Activated naive CD4-positive, alpha-beta T cell treated with anti-CD3 and anti-CD28 coated beads for 36 hours (primary cell): Measurements from ENCODE around the gene RALBP1. TPM values are rescaled to one million over a fixed set of nuclear protein-coding genes. Genes with fewer than 3 reads are reported as not detected.
"Not testable (repeated sequence)": the region's sequence is repeated elsewhere in the genome, so short reads cannot be mapped to it uniquely, and the experiment has no call there.

Experiments
- CTCF ChIA-PET: fragments of 350-600 bp; sonication (Branson Sonifier 250); formaldehyde crosslinking; loops from one replicate; lab custom pipeline; 2021; ENCODE audit warnings: antibody characterized with exemption; lab: Charles Lee
- DNase-seq: peaks from one replicate; pipeline ENCODE4 v3.0.0-alpha.2; 2020
- H3K27ac Mint-ChIP-seq: one replicate; pipeline ENCODE4 v1.8.0; 2021; ENCODE audit warnings: mild to moderate bottlenecking, mixed read lengths
- H3K27me3 Mint-ChIP-seq: one replicate; pipeline ENCODE4 v1.8.0; 2021; ENCODE audit warnings: low read depth, mixed read lengths
- H3K36me3 Mint-ChIP-seq: one replicate; pipeline ENCODE4 v1.8.0; 2021; ENCODE audit warnings: low read depth, mixed read lengths
- H3K4me1 Mint-ChIP-seq: one replicate; pipeline ENCODE4 v1.8.0; 2021; ENCODE audit warnings: low read depth, mixed read lengths
- H3K4me3 Mint-ChIP-seq: one replicate; pipeline ENCODE4 v1.8.0; 2021; ENCODE audit warnings: mild to moderate bottlenecking, moderate library complexity, mixed read lengths
- H3K9me3 Mint-ChIP-seq: one replicate; pipeline ENCODE4 v1.8.0; 2021; ENCODE audit warnings: mixed read lengths
- intact Hi-C: fragments of 100-400 bp; cut with micrococcal nuclease; formaldehyde crosslinking; loops from one replicate; pipeline ENCODE4 v1.15.1; 2023
- total RNA-seq, 2 experiments: library from RNA; stranded (reverse); gene quantifications; one replicate each; pipeline ENCODE4 v1.2.3, GENCODE V29; 2021

The RALBP1 gene
- total RNA-seq, 2 experiments from 2014 or later = 46.9 to 51.1 TPM

- H3K9me3 Mint-ChIP-seq = no peaks in the 10 kb centered on the region
- no peak overlapping the region for H3K4me3 Mint-ChIP-seq
- H3K36me3 Mint-ChIP-seq = no peaks in the 10 kb centered on the region
- CTCF ChIA-PET = no interaction called here
- H3K27me3 Mint-ChIP-seq = peaks cover 2% of the 10 kb centered on the region
- H3K4me1 Mint-ChIP-seq = peaks cover 6% of the 10 kb centered on the region
- no peak for DNase-seq
- intact Hi-C loops = no loop called here
- H3K27ac Mint-ChIP-seq = no peak overlapping the region
These were observed 38.3 kb upstream of the RALBP1 start for GRCh38 chr18:9437021-9437437.

GRCh38 chr18:9437672-9438071, 37.6 kb upstream of the RALBP1 start:
- CTCF ChIA-PET = no interaction called here
- H3K36me3 Mint-ChIP-seq = no peaks in the 10 kb centered on the region
- H3K4me1 Mint-ChIP-seq = peaks cover 6% of the 10 kb centered on the region
- intact Hi-C loops = no loop called here
- no peak for DNase-seq
- H3K9me3 Mint-ChIP-seq = no peaks in the 10 kb centered on the region
- H3K4me3 Mint-ChIP-seq = no peak overlapping the region
- no peak overlapping the region for H3K27ac Mint-ChIP-seq
- H3K27me3 Mint-ChIP-seq = peaks cover 2% of the 10 kb centered on the region

GRCh38 chr18:9441061-9441460, 34.3 kb upstream of the RALBP1 start:
- no peak for DNase-seq
- no peak overlapping the region for H3K4me3 Mint-ChIP-seq
- H3K4me1 Mint-ChIP-seq = no peaks in the 10 kb centered on the region
- H3K36me3 Mint-ChIP-seq = no peaks in the 10 kb centered on the region
- intact Hi-C loops = no loop called here
- H3K27me3 Mint-ChIP-seq = no peaks in the 10 kb centered on the region
- no peak overlapping the region for H3K27ac Mint-ChIP-seq
- no peaks in the 10 kb centered on the region for H3K9me3 Mint-ChIP-seq
- CTCF ChIA-PET = interaction anchor here (0.6 kb wide), 2 partner anchors 293 to 781 kb away, joined by 3 to 4 read pairs; no protein-coding TSS in a partner anchor

GRCh38 chr18:9444549-9444948, 30.8 kb upstream of the RALBP1 start:
- Mint-ChIP-seq H3K36me3 (peaks cover 1% of the 10 kb centered on the region), H3K9me3 (peaks cover 10% of the 10 kb centered on the region), H3K4me1 (no peaks in the 10 kb centered on the region), H3K4me3 (no peak overlapping the region), H3K27ac (no peak overlapping the region), H3K27me3 (peaks cover 3% of the 10 kb centered on the region)
- DNase-seq = no peak
- CTCF ChIA-PET = no interaction called here
- intact Hi-C loops = no loop called here

GRCh38 chr18:9446839-9447238, 28.5 kb upstream of the RALBP1 start:
- H3K4me3 Mint-ChIP-seq = no peak overlapping the region
- no peak for DNase-seq
- peaks cover 1% of the 10 kb centered on the region for H3K36me3 Mint-ChIP-seq
- H3K4me1 Mint-ChIP-seq = no peaks in the 10 kb centered on the region
- CTCF ChIA-PET = no interaction called here
- H3K27me3 Mint-ChIP-seq = peaks cover 3% of the 10 kb centered on the region
- intact Hi-C loops = no loop called here
- H3K27ac Mint-ChIP-seq = no peak overlapping the region
- peaks cover 10% of the 10 kb centered on the region for H3K9me3 Mint-ChIP-seq

- Mint-ChIP-seq H3K27ac (no peak overlapping the region), H3K27me3 (peaks cover 3% of the 10 kb centered on the region), H3K4me3 (no peak overlapping the region), H3K9me3 (peaks cover 10% of the 10 kb centered on the region), H3K36me3 (peaks cover 1% of the 10 kb centered on the region), H3K4me1 (no peaks in the 10 kb centered on the region)
- CTCF ChIA-PET = no interaction called here
- no peak for DNase-seq
- intact Hi-C loops = no loop called here
These were observed 28.0 kb upstream of the RALBP1 start for GRCh38 chr18:9447334-9447733.

- peaks cover 10% of the 10 kb centered on the region for H3K9me3 Mint-ChIP-seq
- H3K4me3 Mint-ChIP-seq = no peak overlapping the region
- no peak overlapping the region for H3K27ac Mint-ChIP-seq
- intact Hi-C loops = no loop called here
- H3K36me3 Mint-ChIP-seq = peaks cover 1% of the 10 kb centered on the region
- peaks cover 6% of the 10 kb centered on the region for H3K4me1 Mint-ChIP-seq
- CTCF ChIA-PET = no interaction called here
- DNase-seq = no peak
- peaks cover 3% of the 10 kb centered on the region for H3K27me3 Mint-ChIP-seq
These were observed 25.5 kb upstream of the RALBP1 start for GRCh38 chr18:9449600-9450414.

- H3K27me3 Mint-ChIP-seq, CTCF ChIA-PET, H3K4me1 Mint-ChIP-seq, H3K4me3 Mint-ChIP-seq, DNase-seq, H3K27ac Mint-ChIP-seq, intact Hi-C loops, H3K36me3 Mint-ChIP-seq: not testable (repeated sequence)
- H3K9me3 Mint-ChIP-seq = peaks cover 15% of the 10 kb centered on the region
These were observed 24.4 kb upstream of the RALBP1 start for GRCh38 chr18:9450920-9451319.

- Mint-ChIP-seq H3K27ac (no peak overlapping the region), H3K27me3 (peaks cover 3% of the 10 kb centered on the region), H3K4me3 (no peak overlapping the region), H3K4me1 (peaks cover 6% of the 10 kb centered on the region), H3K36me3 (no peaks in the 10 kb centered on the region), H3K9me3 (peaks cover 13% of the 10 kb centered on the region)
- CTCF ChIA-PET = no interaction called here
- intact Hi-C loops = no loop called here
- no peak for DNase-seq
These were observed 22.0 kb upstream of the RALBP1 start for GRCh38 chr18:9453283-9453682.

GRCh38 chr18:9454061-9454703, 21.1 kb upstream of the RALBP1 start:
- Mint-ChIP-seq H3K27me3 (no peaks in the 10 kb centered on the region), H3K4me3 (no peak overlapping the region), H3K36me3 (no peaks in the 10 kb centered on the region), H3K27ac (no peak overlapping the region), H3K4me1 (peaks cover 6% of the 10 kb centered on the region), H3K9me3 (peaks cover 13% of the 10 kb centered on the region)
- CTCF ChIA-PET = no interaction called here
- DNase-seq = no peak
- intact Hi-C loops = no loop called here

- Mint-ChIP-seq H3K27ac (no peak overlapping the region), H3K9me3 (peaks cover 13% of the 10 kb centered on the region), H3K4me1 (peaks cover 6% of the 10 kb centered on the region), H3K4me3 (no peak overlapping the region), H3K27me3 (no peaks in the 10 kb centered on the region), H3K36me3 (no peaks in the 10 kb centered on the region)
- intact Hi-C loops = no loop called here
- CTCF ChIA-PET = no interaction called here
- no peak for DNase-seq
These were observed 19.4 kb upstream of the RALBP1 start for GRCh38 chr18:9455718-9456511.

- Mint-ChIP-seq H3K4me3 (no peak overlapping the region), H3K4me1 (peaks cover 6% of the 10 kb centered on the region), H3K27ac (no peak overlapping the region), H3K9me3 (peaks cover 18% of the 10 kb centered on the region), H3K36me3 (peaks cover 4% of the 10 kb centered on the region), H3K27me3 (no peaks in the 10 kb centered on the region)
- CTCF ChIA-PET = no interaction called here
- intact Hi-C loops = no loop called here
- no peak for DNase-seq
These were observed 9.2 kb upstream of the RALBP1 start for GRCh38 chr18:9466127-9466526.
